ELF-1 (cell line): ENCODE measurements around the gene PDE6D.

Experiments
- DNase-seq: peaks from one replicate; pipeline ENCODE4 v3.0.0-alpha.2; 2016; ENCODE audit warnings: low read depth, low spot score

Gene PDE6D

DNA sequence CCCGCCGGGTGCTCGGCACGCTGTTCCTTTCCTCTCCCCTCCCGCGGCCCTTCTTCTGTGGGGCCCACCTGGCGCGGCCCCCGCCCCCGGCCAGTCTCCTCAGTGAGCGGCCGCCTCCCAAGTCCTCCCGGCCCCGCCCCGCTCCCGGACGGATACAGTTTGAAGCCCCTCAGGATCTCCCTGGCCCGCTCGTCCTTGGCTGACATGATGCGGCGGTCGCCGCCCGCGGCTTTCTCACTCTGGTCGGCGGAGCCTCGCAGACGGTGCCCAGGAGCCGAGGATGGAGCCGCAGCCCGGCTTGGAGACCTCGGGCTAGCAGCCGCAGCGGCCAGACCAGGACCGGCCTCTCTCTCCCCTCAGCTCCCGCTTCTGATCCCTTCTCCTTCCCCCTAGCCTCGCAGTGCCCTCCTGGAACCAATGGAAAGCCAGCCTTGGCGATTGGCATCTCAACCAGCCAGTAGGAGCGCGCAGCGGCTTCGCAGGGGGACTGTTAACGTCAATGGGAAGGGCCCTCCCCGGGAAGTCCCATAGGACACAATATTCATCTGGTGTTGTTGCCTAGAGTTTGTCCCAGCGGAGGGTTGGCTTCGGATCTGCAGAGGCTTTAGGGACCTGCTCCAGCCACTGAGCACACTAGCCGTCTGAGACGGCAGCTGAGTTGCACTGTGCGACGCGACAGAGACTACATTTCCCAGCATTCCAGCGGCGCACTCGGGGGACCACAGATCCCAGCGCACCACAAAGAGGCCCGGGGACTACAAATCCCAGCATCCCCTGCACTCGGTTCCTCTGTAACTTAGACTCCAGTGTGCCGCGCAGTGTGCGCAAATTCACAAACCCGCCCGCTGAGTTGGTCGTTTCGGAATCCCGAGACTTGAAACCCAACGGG, at the start of gene PDE6D:
Gene PDE6D (minus strand): TSS at position 374 of the 889 bp plus-strand sequence. CDS start 168 bp downstream, at position 206.
- peak; percentile 99 for DNase-seq

DNA sequence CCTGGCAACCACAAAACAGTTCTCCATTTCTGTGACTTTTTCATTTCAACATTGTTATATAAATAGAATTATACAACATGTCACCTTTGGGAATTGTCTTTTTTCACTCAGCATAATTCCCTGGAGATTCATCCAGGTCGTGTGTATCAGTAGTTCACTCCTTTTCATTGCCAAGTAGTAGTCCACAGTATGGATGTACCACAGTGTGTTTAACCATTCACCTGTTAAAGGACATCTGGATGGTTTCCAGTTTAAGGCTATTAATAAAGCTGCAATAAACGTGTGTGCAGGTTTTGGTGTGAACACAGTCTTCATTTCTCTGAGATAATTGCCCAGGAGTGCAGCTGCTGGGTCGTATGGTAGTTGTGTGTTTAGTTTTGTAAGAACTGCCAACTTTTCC, 40.8 kb upstream of the PDE6D start:
- DNase-seq = no peak

- DNase-seq = no peak
Measured at GRCh38 chr2:231820786-231821303, 39.8 kb upstream of the PDE6D start.

DNA sequence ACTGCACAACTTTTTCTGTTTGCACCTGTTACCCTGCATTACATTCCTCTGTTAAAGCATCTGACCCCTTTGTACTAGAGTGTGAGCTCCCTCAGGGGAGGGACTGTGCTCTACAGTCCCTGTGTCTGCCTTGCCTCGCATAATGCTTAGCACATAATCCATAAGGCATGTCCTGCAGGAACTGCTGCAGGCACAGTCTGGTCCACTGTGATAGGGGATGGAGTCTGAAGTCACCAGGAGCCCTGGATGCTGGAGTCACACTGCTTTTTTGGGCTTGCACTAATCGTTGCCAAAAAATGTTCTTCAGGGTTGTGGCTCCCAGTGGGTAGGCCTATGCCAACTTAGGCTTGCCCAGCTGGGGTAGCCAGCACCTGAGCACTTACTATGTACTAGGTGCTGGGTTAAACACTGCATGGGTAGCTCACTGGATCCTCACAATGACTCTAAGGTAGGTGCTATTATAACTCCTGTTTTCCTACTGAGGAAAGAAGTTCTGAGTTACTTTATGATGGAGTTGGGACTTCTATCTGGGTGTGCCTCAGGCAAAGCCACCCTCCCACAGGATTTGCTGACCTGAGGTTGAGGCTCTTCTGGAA, 38.5 kb upstream of the PDE6D start:
- DNase-seq = no peak

- DNase-seq = no peak
Measured at GRCh38 chr2:231816327-231817026, 35.4 kb upstream of the PDE6D start.

GRCh38 chr2:231810905-231811304, 29.8 kb upstream of the PDE6D start:
- no peak for DNase-seq

DNA sequence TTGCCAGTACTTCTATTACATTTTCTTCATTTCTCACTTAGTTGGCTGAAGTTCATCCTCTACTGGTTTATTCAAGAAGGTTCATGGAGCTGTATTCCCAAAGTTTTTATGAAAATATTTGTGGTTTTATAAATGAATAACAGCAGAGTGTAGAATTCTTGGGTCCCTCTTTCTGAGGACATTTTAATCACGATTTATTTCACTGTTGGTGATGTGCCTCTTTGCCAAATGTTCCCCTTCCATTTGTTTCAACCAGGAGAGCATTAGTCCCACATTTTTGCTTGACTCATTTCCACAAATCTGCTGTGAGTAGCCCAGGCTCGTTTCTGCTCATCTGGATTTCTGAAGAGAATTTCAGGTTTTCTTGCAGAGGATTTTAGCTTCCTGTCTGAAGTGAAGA, 25.9 kb upstream of the PDE6D start:
- DNase-seq = no peak

GRCh38 chr2:231803501-231804138, 22.5 kb upstream of the PDE6D start:
- no peak for DNase-seq

GRCh38 chr2:231800493-231801091, 19.5 kb upstream of the PDE6D start:
- DNase-seq = peak; percentile 48

DNA sequence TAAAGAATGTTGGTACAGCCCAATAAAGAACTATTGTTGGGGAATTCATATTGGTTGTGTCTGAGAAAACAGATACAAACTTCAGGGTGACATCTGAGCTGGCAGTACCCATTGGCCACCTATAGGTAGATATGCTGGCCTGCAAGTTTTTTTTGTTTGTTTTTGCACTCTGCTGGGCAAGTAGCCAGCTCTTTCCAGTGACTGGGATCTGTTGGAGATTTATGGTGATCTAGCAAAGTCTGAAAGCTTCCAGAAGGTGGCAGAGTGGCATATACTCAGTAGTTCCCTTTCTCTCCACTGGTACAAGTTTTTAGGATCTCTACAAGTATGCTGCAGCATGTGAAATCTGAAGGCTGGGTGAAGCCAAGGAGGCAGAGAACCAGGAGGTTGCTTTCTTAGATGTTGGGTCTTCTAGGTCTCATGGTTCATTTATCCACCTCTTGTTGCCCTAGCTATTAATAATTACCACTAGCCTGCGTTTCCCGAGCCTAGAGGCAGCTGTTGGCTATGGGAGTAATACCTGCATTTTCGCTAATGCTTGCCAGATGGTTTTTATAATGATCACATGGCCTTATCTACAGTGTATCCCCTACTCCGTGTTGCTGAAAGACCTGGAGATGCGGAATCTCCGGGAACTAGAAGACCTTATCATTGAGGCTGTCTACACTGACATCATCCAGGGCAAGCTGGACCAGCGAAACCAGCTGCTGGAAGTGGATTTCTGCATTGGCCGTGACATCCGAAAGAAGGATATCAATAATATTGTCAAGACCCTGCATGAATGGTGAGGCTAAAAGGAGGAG, 14.6 kb upstream of the PDE6D start:
- DNase-seq = peak; percentile 14

DNA sequence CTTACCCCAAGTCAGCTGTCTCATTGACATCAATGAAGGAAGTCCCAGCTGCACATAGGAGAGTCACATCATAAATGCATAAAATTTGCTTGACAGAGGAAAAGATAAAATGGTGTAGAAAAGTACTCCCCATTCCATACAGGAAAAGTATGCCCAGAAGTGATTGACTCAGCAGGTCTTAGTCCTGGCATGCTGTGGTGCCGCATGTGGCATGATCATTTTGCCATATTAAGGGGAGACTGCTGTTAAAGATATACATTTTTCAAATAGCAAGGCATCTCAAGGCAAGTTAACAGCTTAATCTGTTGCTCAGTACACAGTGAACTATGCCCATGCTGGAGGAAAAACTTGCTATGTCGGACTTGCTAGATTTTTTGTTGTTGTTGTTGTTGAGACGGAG, 13.3 kb upstream of the PDE6D start:
- DNase-seq = no peak

DNA sequence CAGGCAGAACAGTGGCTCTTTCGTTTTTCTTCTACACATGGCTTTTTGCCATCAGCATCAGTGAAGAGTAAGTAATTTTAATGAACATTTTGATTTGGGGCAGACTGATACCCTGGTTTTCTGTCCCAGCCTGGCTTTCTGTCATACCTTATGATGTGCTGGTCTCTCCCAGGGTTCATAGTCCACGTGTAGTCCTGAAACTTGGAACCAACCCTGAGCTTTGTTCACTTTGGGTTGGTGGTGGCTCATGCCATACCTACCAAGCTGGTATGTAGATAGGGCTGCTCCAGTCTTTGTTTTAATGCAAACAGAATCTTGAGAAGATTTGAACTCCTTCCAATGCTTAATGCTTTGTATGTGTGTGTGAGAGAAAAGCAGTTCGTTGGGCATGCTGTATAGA, 10.0 kb upstream of the PDE6D start:
- no peak for DNase-seq

DNA sequence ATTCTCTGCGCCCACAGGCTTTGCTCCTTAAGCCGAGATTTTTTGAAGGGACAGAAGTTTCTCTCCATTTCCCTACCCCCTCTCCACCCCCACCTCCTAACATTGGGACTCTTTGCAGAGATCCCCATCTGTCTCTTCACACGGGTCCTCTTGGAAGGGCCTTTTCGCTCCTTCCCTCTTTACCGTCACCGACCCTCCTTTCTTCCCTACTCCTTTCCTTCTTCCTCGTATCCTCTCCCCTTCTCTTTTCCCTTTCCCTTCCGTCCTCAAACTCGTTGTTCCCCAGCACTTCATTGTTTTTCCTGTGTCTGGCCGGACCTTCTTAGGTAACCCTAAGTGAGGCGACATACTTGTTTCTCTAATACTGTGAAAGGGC, 5.8 kb upstream of the PDE6D start:
- DNase-seq = no peak

GRCh38 chr2:231786177-231786916, 5.3 kb upstream of the PDE6D start, which contains the start of gene COPS7B:
COPS7B (plus strand) TSS chr2:231786445; CDS start chr2:231788571, 2,126 bp downstream.
- peak; percentile 95 for DNase-seq

DNA sequence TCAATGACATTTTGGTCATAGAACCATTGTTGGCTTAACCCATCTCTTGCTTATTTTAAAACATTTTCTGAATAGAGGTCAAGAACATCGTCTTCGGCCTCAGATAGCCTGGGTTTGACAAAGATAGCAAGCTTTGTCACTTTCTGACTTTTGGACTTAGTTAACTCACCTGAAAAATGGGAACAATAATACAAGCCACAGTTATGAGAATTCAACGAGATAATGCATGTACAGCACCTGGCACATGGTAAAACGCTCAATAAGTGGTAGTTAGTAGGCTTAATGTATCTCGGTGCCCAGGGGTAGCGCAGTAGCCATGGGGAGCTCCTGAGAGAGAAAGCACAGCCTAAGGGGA, 4.7 kb upstream of the PDE6D start:
- DNase-seq = no peak

DNA sequence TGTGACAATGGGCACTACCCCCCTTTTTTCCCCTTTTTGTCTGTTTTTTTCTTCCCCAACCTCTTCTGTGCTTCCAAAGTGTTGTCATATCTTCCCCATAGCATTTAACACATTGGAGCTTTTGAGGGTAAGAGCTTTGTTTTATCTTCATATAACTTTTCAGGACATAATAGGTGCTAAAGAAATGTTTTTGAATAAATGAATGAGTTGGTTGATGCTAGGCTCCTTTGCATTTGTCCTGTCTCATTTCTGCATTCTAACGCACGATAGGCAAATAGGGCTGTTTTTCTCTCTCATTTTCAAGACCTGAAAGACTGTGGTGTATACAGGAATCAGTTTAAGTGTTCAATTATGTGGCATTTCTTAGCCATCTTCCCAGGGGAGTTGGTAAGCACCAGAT, 4.3 kb upstream of the PDE6D start:
- DNase-seq = no peak

GRCh38 chr2:231781798-231782726, 980 bp upstream of the PDE6D start:
- DNase-seq = no peak

DNA sequence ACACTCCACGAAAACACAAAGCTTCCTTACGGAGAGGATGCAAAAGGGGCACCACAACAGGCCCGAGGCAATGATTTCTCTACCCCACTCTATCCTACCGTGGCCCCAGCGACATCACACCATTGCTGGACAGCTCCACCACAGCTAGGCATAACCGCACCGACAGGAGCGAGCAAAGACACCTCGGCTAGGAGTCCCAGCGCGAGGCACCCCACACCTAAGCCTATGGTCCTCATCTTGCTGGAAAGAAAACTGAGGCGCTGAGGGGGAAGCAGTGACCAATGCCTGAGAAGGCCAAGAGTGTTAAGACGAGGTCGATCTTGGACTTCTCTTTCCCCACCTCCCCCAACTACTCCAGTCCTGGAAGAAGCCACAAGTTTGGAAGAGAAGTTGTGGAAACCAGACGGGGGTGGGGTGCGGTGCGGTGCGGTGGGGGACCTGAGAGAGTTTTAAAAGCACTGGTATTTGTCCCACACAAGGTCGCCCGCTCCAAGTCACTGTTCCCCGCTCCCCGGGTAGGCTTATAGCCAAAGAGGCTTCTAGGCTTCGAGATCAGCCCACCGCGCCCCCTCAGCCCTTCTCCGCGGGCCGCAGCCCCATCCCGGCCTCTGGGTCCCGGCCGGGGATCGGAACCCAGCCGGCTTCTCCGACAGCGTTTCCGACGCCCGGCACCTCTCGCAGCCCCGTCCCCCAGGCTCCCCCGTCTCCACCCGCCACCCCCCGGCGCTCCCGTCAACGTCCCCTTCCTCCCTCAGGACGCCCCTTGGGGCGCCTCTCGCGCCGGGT, 766 bp downstream of the PDE6D start:
- peak; percentile 67 for DNase-seq
